HTR-8/SVneo (cell line): Measurements from ENCODE around the gene IFT57.
A peak's percentile ranks its signal among the peaks of the same experiment; 100 is the strongest.
"Not testable (repeated sequence)": the region's sequence is repeated elsewhere in the genome, so short reads cannot be mapped to it uniquely, and the experiment has no call there.

ENCODE experiments used
- DNase-seq: peaks from one replicate; pipeline ENCODE4 v3.0.0; 2011; ENCODE audit warnings: low spot score, mixed read lengths; ENCODE audit not compliant: insufficient read length
- FAIRE-seq: peaks from 2 replicates; lab custom pipeline; 2011; peaks lifted over from hg19 to GRCh38; lab: Jason Lieb, UNC

The IFT57 gene

GRCh38 chr3:108221911-108222852 lies at the start of gene IFT57:
IFT57 (minus strand) TSS chr3:108222424; CDS start chr3:108222322, 102 bp downstream.
- peak; percentile 97 for DNase-seq
- FAIRE-seq: peak; percentile 99

- DNase-seq: no peak
- FAIRE-seq: no peak
These were observed 49.4 kb upstream of the IFT57 start for GRCh38 chr3:108271626-108272025.

GRCh38 chr3:108268235-108268634 lies 46.0 kb upstream of the IFT57 start:
- FAIRE-seq, DNase-seq: not testable (repeated sequence)

- FAIRE-seq, DNase-seq: not testable (repeated sequence)
These were observed 42.5 kb upstream of the IFT57 start for GRCh38 chr3:108264534-108265298.

- FAIRE-seq (no peak), DNase-seq (no peak)
These were observed 32.9 kb upstream of the IFT57 start for GRCh38 chr3:108255131-108255530.

- DNase-seq (no peak), FAIRE-seq (no peak)
These were observed 29.6 kb upstream of the IFT57 start for GRCh38 chr3:108251844-108252243.

GRCh38 chr3:108251265-108251664 lies 29.0 kb upstream of the IFT57 start:
- DNase-seq: no peak
- no peak for FAIRE-seq

GRCh38 chr3:108250626-108251025 lies 28.4 kb upstream of the IFT57 start:
- FAIRE-seq: no peak
- no peak for DNase-seq

GRCh38 chr3:108243243-108243642 lies 21.0 kb upstream of the IFT57 start:
- FAIRE-seq (no peak), DNase-seq (no peak)

GRCh38 chr3:108242776-108243175 lies 20.6 kb upstream of the IFT57 start:
- no peak for DNase-seq
- FAIRE-seq: no peak

- FAIRE-seq (no peak), DNase-seq (no peak)
These were observed 19.5 kb upstream of the IFT57 start for GRCh38 chr3:108241721-108242120.

GRCh38 chr3:108241146-108241545 lies 18.9 kb upstream of the IFT57 start:
- FAIRE-seq (no peak), DNase-seq (no peak)

- DNase-seq (no peak), FAIRE-seq (no peak)
These were observed 16.9 kb upstream of the IFT57 start for GRCh38 chr3:108239082-108239481.

GRCh38 chr3:108235290-108235689 lies 13.1 kb upstream of the IFT57 start:
- no peak for FAIRE-seq
- DNase-seq: no peak

GRCh38 chr3:108234387-108234957 lies 12.2 kb upstream of the IFT57 start:
- no peak for FAIRE-seq
- DNase-seq: no peak

- FAIRE-seq (no peak), DNase-seq (no peak)
These were observed 6.1 kb upstream of the IFT57 start for GRCh38 chr3:108228286-108228685.

GRCh38 chr3:108227131-108227530 lies 4.9 kb upstream of the IFT57 start:
- DNase-seq (no peak), FAIRE-seq (no peak)

GRCh38 chr3:108225221-108225620 lies 3.0 kb upstream of the IFT57 start:
- no peak for FAIRE-seq
- DNase-seq: no peak

GRCh38 chr3:108223928-108224327 lies 1.7 kb upstream of the IFT57 start:
- FAIRE-seq (no peak), DNase-seq (no peak)

- DNase-seq (no peak), FAIRE-seq (no peak)
These were observed 785 bp upstream of the IFT57 start for GRCh38 chr3:108222853-108223565.
